Gastrocnemius medialis (tissue), 4 donors: ENCODE data around the gene UPK3A. TPM values are rescaled to one million over a fixed set of nuclear protein-coding genes. Genes with fewer than 3 reads are reported as not detected.

Experiments used
- ATAC-seq, 2 donors: fragments of 150-250 bp; one replicate each; pipeline ENCODE4 v1.9.1; 2016
- DNase-seq, 2 donors: peaks; one replicate each; pipeline ENCODE4 v3.0.0-alpha.2; 2019
- H3K27ac ChIP-seq, 4 donors: fragments of 200-600 bp; sonication (generic); 1 replicate in 1 of 4; 2 replicates in 3 of 4; pipeline ENCODE4 v1.5.1; 2016 to 2018; ENCODE audit warnings: mild to moderate bottlenecking in 2 of 4, moderate library complexity in 1 of 4
- H3K27me3 ChIP-seq, 3 donors: fragments of 200-600 bp; sonication (generic) in 2 of 3; 1 replicate in 1 of 3; 2 replicates in 2 of 3; pipeline versions ENCODE4 v1.5.1 to v1.6.0; 2016 to 2019; ENCODE audit warnings: mild to moderate bottlenecking in 1 of 3, moderate library complexity in 1 of 3
- H3K36me3 ChIP-seq, 2 donors: fragments of 200-600 bp; sonication (generic) in 1 of 2; one replicate each; pipeline ENCODE4 v1.5.1; 2017 to 2018
- H3K4me1 ChIP-seq, 2 donors: fragments of 200-600 bp; sonication (generic) in 1 of 2; one replicate each; pipeline ENCODE4 v1.5.1; 2016 to 2017; ENCODE audit warnings: mild to moderate bottlenecking in 2 of 2
- H3K4me3 ChIP-seq, 4 donors: fragments of 200-600 bp; sonication (generic) in 3 of 4; 1 replicate in 1 of 4; 2 replicates in 3 of 4; pipeline ENCODE4 v1.5.1; 2016 to 2019; ENCODE audit warnings: mild to moderate bottlenecking in 2 of 4
- H3K9me3 ChIP-seq, 3 donors: fragments of 200-600 bp; sonication (generic) in 2 of 3; 1 replicate in 1 of 3; 2 replicates in 2 of 3; pipeline ENCODE4 v1.5.1; 2016 to 2019
- POLR2A ChIP-seq, 2 donors: fragments of 450-650 bp; IDR thresholded peaks; one replicate each; pipeline ENCODE4 v1.6.1; 2017; ENCODE audit warnings: antibody characterized with exemption in 2 of 2, mild to moderate bottlenecking in 2 of 2, moderate library complexity in 2 of 2
- in situ Hi-C, 4 donors: fragments of 200-750 bp; cut with MboI; loops; one replicate each; pipeline versions ENCODE4 v1.15.0 to v1.8.0; 2017; ENCODE audit warnings: low sequenced_read_pairs in 4 of 4
- intact Hi-C: fragments of 100-400 bp; cut with DNase I; formaldehyde crosslinking; loops from one replicate; pipeline ENCODE4 v1.15.1; 2023; ENCODE audit warnings: low total_unique reads
- total RNA-seq, 4 donors: library from RNA; depleted of rRNA; stranded (reverse); fragments of >200 nt; gene quantifications; one replicate each; pipeline versions ENCODE4 v1.1.0 to v1.2.3, GENCODE V29; 2016
- TF ChIP-seq, protein P1 (sequence below), 5 experiments: fragments of 450-650 bp in 3 of 5; fragments of 200-600 bp in 2 of 5; sonication (generic) in 2 of 5; IDR thresholded peaks in 4 of 5; conservative IDR thresholded peaks in 1 of 5; 1 replicate in 4 of 5; 2 replicates in 1 of 5; pipeline ENCODE4 v1.5.1; 2016 to 2019; ENCODE audit warnings: antibody characterized with exemption in 5 of 5, mild to moderate bottlenecking in 3 of 5, moderate library complexity in 3 of 5

The UPK3A gene
- total RNA-seq, 4 donors from 2014 or later = 0.70 to 6.4 (median 2.1) TPM

DNA sequence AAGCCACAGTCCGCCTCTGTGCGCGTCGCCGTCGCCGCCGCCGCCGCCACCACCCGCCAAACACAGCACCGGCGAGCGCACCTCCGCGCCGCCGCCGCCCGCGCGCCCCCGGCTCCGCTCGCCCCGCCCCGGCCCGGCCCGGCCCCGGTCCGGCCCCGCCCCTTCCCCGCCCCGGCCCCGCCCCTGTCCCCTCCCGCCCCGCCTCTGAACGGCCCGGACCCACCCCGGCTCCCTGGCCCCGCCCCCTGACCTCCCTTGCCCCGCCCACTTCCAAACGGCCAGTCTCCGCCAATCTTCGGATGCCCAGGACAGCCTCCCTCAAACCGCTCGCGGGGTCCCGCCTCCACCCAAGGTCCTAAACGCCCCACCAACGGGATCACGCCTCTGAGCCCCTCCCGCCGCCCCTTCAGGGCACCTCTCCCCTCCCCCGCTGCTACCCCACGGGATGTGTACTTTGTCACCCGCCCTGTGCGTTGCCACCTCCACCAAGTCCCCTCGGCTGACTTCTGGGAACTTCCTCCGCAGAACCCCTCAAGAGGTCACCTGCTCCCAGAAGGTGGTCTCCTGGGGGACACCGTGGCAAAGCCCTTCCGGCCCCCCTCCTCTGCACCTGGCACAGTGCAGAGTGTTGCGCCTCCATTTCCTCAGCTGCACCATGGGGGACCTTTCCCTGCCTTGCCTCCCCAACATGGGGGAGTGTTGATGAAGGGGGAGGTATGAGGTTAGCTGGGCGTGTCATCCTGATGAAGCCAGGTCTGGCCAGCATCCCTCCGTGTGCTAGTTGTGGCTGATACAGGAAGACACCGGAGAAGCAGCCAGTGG, 43.7 kb upstream of the UPK3A start, which contains the start of gene KIAA0930:
Gene KIAA0930 (minus strand): TSS at position 85 of the 822 bp plus-strand sequence. CDS start 191 bp downstream, outside the sequence.
- DNase-seq (peak; percentile 69 to 70), ATAC-seq (peak; percentile 69 to 81)
- TF ChIP-seq, protein P1, sequence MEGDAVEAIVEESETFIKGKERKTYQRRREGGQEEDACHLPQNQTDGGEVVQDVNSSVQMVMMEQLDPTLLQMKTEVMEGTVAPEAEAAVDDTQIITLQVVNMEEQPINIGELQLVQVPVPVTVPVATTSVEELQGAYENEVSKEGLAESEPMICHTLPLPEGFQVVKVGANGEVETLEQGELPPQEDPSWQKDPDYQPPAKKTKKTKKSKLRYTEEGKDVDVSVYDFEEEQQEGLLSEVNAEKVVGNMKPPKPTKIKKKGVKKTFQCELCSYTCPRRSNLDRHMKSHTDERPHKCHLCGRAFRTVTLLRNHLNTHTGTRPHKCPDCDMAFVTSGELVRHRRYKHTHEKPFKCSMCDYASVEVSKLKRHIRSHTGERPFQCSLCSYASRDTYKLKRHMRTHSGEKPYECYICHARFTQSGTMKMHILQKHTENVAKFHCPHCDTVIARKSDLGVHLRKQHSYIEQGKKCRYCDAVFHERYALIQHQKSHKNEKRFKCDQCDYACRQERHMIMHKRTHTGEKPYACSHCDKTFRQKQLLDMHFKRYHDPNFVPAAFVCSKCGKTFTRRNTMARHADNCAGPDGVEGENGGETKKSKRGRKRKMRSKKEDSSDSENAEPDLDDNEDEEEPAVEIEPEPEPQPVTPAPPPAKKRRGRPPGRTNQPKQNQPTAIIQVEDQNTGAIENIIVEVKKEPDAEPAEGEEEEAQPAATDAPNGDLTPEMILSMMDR (IDR thresholded peaks at IDR 0.05 in 4 of 5, conservative IDR thresholded peaks at IDR 0.05 in 1 of 5) = no peak
- no peak for TF ChIP-seq POLR2A (IDR thresholded peaks at IDR 0.05)
- in situ Hi-C loops (no loop called here), intact Hi-C loops (loop anchor here (1.0 to 2.0 kb wide), 2 partner anchors 22 to 78 kb away; partner anchors contain the start of gene NUP50)
- no peaks in the 10 kb centered on the region for H3K27me3 ChIP-seq
- peak within 1 kb of the TSS; percentile 57 to 75 (median 70) for H3K27ac ChIP-seq
- H3K4me3 ChIP-seq = peak within 1 kb of the TSS; percentile 59 to 83 (median 72)
- peaks cover 8 to 15% of the 10 kb centered on the region in 2 donors for H3K4me1 ChIP-seq
- no peaks in the 10 kb centered on the region for H3K36me3 ChIP-seq
- H3K9me3 ChIP-seq = no peaks in the 10 kb centered on the region

DNA sequence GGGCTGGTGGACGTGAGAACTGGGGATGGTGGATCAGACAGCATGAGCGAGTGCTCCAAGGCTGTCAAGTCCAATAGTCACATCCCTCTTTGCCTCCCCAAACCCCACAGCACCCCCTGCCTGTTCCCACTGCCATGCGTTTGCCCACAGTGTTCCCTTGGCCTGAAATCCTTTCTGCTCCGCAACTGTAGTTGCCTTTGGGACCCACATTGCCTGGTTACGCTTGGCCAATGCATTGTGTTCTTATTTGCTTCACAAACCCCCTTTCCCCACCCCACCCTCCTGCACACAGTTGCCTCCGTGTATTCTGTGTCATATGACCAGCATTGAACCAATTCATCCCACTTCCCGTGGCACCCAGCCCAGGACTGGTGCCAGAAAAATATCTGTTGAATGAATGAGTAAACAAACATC, 42.0 kb upstream of the UPK3A start:
- in situ Hi-C loops (no loop called here), intact Hi-C loops (no loop called here)
- no peaks in the 10 kb centered on the region for H3K27me3 ChIP-seq

DNA sequence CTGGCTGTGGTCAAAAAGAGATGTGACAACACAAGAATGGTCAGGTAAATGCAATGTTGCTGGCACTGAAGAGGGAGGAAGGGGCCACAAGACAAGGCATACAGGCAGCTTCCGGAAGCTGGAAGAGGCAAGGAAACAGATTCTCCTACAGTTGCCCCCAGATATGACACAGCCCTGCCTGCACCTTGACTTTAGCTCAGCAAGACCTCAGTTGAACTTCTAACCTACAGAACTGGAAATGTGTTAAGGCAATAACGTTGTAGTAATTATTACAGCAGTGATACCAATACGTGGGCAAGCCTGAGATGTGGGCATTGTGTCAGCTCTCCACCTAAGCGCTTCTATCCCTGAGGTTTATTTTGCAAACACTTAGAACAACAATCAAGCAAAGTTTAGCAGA, 39.8 kb upstream of the UPK3A start:
- Histone ChIP-seq H3K27ac (no peak overlapping the region), H3K27me3 (no peaks in the 10 kb centered on the region), H3K36me3 (no peaks in the 10 kb centered on the region), H3K4me1 (peaks cover 2 to 10% of the 10 kb centered on the region in 2 donors), H3K4me3 (no peak overlapping the region), H3K9me3 (no peaks in the 10 kb centered on the region)
- intact Hi-C loops = no loop called here
- DNase-seq (no peak), ATAC-seq (no peak)
- in situ Hi-C loops = no loop called here
- TF ChIP-seq, protein P1 (IDR thresholded peaks at IDR 0.05 in 4 of 5, conservative IDR thresholded peaks at IDR 0.05 in 1 of 5) = no peak
- TF ChIP-seq POLR2A (IDR thresholded peaks at IDR 0.05) = no peak

More for the DNA sequence above, 42.0 kb upstream of the UPK3A start:
- Histone ChIP-seq H3K36me3 (no peaks in the 10 kb centered on the region), H3K4me1 (peaks cover 8 to 15% of the 10 kb centered on the region in 2 donors), H3K9me3 (no peaks in the 10 kb centered on the region), H3K4me3 (no peak overlapping the region), H3K27ac (no peak overlapping the region)
- no peak for DNase-seq
- no peak for ATAC-seq
- TF ChIP-seq, protein P1 (IDR thresholded peaks at IDR 0.05 in 4 of 5, conservative IDR thresholded peaks at IDR 0.05 in 1 of 5) = no peak
- TF ChIP-seq POLR2A (IDR thresholded peaks at IDR 0.05) = no peak

DNA sequence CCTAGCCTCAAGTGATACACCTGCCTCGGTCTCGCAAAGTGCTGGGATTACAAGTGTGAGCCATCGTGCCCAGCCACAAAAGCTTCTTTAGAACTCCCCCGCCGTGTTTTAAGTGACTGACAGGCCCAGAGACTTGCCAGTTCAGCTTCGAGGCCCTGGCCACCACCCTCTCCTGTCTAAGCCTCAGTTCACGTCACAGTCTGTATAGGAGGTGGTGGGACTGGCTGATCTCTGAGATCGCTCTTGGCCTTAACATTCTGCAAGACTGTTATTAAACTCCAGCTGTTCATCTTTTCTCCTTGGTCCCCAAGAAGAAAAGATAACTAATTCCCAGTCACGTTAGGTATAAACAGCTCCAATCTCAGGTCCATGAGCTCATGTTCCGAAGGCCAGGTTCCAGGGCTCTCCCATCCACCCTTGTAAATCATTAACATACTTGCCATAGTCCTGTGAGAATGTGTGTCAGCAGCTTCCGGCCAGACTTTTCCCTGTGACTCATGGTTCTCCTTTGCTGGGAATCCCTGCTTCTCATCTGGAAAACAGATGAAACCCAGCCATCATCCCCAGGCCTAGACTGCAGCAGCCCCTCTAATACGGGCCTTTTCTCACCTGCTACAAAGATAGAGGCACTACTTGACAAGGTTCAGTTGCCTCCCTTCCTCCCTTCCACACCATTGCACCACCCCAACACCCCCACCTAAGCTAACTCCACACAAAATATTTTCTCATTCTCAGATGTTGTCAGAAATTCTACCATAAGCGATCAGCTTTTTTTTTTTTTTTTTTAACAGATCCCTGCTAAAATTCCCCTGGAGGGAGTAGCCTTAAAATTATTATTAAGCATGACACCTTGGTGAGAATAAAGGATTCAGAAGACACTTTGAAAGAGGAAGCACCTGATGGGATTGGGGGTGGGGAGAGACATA, 38.4 kb upstream of the UPK3A start:
- in situ Hi-C loops (no loop called here), intact Hi-C loops (no loop called here)
- DNase-seq = no peak
- Histone ChIP-seq H3K4me1 (peaks cover 0 to under 1% of the 10 kb centered on the region in 2 donors), H3K36me3 (no peaks in the 10 kb centered on the region), H3K27ac (peak overlapping the region in 1 of 4 donors; percentile 18), H3K4me3 (no peak overlapping the region), H3K9me3 (no peaks in the 10 kb centered on the region), H3K27me3 (no peaks in the 10 kb centered on the region)
- TF ChIP-seq POLR2A (IDR thresholded peaks at IDR 0.05) = no peak
- ATAC-seq = peak in 1 of 2 donors; percentile 21
